HK-2 (cell line): Measurements from ENCODE around the gene RFC2.

Experiments
- DNase-seq: peaks from one replicate; pipeline ENCODE4 v3.0.0-alpha.2; 2018; ENCODE audit not compliant: unreplicated experiment

Gene RFC2

DNA sequence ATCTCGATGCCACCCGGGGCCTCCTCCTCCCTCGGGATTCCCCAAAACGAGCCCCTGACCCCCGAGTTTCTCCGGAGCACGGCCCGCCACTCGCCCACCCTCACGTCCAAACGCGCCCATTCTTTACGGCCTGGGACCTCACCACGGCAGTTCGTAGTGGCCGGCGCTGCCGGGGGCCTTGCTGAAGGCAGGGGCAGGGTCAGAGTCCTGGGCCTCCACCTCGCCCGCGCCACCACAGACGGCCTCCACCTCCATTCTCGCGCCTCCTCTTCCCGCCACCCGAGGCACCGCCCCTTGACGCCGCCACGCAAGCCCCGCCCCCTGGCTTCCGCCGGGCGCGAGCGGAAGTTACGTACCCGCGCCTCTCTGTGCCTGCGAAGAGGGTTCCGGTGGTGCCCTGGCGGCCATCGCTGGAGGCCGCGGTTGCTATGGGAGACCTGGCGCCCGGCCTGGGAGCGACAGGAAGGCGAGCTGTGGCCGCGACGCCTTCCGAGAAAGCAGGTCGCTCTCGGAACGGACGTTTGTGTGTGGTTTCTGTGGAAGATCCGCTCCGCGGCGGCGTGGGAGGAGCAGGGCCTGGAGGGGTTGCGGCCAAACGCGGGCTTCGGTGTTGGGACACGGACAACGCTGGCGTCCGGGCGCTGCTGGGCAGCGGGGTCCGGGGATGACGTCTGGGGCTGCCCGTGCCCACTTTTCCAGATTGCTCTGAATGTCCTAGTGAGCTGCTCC lies at the start of gene RFC2:
Gene RFC2 (minus strand): TSS at position 271 of the 729 bp plus-strand sequence. CDS start 16 bp downstream, at position 255.
- DNase-seq, result peak; percentile 98

DNA sequence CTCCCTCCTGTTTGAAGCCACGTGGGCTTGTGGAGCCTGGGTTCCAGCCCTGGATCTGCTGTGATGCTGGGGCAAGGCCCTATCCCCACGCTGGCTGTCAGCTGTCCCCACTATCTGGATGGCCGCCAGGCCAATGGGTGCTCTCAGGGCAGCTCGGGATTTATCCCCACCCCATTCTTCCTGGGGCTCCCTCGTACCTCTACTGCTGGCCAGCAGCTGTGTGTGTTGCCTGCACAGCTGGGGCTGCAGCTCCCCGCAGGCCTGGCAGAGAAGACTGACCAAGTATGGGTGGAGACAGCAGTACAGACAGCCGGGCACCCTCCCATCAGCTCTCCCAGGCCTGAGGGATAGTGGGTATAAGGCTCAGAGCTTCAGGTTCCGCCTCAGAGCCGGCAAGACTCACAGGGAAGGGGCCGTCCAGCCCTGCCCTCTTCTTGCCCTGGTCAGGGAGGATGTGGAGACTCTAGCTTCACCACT lies 48.6 kb upstream of the RFC2 start:
- no peak for DNase-seq

DNA sequence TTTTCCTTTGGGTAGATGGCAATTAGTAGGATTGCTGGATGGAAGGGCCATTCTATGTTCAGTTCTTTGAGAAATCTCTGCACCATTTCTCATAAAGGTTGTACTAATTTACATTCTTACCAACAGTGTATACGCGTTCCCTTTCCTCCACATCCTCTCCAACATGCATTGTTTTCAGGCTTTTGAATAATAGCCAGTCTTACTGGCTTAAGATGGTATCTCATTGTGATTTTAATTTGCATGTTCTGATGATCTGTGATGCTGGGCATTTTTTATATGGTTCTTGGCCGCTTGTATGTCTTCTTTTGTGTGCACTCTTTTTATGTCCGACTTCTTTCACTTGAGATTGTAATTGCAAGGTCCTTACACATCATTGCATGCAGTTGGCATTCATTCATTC lies 46.7 kb upstream of the RFC2 start:
- DNase-seq, result no peak

DNA sequence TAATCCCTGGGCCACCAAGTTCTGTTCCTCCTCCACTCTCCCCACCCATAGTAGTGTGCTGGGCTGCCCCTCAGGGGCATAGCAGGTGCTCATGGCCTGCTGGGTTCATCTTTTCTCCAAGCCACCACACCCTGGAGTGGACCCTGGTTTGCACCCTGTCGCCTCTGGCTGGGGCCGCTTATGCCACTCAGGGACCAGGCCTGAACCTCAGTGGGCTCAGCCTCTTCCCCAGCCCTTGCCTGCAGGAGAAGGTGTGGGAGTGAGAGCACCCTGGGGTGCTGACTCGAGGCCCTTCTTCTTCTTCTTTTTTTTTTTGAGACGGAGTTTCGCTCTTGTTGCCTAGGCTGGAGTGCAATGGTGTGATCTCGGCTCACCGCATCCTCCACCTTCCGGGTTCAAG lies 45.2 kb upstream of the RFC2 start:
- DNase-seq, result no peak

DNA sequence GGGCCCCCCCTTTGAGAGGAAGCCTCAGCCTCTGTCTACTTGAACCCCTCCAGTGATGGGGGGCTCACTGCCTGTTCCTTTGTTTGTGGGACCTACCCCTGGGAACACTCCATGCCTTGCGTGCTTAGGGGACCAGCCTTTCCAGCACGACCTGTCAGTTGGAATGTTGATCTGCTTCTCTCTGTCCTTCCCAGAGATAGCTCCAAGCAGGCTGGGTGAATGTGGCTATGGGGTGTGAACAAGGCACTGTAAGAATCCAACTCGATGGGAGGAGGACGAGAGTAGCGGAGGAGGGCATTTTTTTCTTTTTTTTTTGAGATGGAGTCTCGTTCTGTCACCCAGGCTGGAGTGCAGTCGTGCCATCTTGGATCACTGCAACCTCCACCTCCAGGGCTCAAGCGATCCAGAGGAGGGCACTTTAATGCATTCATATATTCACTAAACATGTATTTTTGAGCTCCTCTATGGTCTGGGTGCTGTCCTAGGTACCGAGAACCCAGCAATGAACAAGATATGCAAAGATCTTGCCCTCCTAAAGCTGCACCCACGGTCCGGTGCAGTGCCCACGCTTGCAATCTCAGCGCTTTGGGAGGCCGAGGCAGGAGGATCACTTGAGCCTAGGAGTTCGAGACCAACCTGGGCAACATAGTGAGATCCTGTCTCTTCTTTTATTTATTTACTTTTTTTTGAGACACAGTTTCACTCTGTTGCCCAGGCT lies 43.5 kb upstream of the RFC2 start:
- DNase-seq, result no peak

DNA sequence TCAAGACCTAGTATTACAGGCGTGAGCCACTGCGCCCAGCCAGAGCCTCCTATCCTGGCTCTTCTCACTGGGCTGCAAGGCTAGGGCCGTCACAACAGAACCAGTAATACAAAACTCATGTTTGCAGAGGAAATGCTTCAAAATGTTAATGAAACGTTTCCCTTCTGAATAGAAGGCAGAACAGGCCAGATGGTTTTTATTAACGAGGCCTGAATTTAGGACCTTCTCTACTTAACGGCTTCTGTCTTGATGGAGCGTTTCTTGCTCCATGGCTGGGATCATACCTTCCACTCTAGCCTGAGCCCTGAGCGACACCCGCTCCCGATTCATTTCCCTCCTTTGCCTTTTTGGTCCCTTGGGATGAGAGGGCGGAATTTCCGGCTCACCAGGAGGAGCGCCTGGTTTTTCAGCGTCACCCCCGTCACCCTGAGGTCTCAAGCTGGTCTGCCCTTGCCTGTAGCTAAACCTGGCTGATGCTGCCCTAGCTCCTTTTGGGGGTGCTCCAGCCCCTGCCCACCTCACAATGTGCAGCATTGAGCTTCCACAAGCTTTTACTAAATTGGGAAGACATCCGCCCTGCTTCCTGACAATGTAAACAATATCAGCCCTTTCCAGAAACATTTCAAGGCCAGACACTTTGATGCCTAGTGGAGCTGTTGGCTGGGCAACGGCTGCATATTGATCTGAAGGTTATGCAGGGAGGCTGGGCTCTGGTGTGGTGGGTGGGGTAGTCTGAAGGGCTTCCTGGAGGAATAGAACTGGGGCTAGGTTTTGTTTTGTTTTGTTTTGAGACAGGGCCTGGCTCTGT lies 40.2 kb upstream of the RFC2 start:
- DNase-seq, result no peak

DNA sequence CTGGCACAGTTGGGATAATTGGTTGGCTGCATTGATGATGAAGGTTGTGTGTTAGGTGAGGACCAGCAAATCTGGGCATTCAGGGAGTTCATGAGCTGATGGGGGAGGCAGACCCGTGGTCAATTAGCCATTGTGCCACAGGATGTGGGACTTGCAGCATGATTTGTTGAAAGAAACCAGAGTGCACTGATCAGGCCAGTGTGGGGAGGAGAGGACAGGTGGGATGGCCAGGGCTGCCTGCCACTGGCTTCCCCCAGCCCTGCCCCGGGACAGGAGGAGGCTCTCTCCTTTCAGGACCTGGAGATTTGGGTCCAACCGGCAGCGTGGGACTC lies 39.3 kb upstream of the RFC2 start:
- DNase-seq, result no peak

DNA sequence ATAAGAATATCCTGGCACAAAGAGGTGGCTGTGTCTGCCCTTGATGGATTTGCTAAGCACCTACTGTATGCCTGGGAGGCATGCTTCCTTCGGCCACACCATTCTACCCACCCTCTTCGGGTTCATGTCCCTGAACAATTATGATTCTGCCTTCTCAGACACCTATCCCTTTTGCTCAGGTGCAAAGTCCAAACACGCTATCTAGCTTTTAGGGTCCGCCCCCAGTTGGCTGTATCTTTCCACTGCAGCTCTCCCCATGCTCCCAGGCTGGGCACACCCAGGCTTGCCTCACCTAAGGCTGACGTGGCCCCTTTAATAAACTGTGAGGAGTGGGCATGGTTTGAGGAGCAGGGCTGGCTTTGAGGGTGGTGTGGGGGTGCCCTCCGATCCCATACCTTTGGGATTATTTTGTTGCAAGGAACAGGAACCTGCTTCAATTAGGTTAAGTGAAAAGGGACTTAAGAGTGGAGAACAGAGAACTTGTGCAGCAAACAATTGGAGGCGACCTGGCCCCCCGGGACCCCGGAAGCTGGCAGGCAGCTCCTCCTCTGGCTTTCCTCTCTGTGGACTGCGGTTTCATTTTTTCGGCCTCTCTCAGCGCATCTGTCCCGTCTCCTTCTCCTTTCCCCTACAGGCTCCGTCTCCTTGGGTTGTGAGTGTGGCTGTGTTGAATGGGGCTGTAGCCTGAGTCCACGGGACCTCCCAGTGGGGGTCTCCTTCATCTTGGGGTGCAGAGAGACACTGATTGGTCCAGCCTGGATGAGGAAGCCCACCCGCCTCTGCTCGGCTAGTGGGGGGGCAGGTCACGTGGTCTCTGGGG lies 38.8 kb upstream of the RFC2 start:
- no peak for DNase-seq

DNA sequence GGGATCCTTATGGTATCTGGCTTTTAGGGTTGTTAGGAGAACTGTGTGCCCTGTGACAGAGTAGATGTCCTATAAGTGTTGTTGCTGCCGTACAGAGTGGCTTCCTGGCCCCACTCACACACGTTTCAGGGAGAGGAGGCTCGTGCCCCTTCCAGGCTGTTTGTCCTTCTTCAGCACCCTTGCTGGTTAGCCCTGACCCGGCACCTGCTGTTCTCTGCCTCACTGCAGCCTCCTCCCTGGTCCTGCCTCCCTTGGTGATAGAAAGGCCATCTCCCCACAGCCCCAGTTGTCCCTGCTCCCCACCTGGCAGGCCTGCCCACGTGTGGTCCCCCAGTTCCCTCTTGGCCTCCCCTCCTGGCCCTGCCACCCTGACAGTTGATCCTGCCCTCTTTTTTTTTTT lies 37.3 kb upstream of the RFC2 start:
- no peak for DNase-seq

DNA sequence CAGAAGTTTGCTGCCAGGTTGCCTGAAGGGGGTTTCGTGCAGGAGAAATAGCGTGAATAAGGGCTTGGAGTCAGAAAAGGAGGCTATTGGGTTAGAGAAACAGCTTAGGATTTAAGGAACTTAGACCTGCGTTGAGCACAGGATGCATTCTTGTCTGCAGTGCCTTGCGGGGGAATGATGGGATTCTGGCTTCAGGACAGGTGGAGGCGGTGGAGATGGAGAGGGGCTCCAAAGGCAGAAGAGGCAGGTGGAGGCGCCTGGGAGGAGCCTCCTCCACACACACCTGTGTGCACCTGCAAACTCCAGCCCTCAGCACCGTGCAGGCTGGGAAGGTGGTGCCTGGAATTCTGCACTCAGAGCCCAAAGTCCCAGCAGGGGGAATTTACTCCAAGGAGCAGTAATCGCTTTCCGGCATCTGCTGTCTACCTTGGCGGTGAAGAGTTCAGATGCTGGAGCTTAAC lies 36.8 kb upstream of the RFC2 start:
- DNase-seq, result no peak

DNA sequence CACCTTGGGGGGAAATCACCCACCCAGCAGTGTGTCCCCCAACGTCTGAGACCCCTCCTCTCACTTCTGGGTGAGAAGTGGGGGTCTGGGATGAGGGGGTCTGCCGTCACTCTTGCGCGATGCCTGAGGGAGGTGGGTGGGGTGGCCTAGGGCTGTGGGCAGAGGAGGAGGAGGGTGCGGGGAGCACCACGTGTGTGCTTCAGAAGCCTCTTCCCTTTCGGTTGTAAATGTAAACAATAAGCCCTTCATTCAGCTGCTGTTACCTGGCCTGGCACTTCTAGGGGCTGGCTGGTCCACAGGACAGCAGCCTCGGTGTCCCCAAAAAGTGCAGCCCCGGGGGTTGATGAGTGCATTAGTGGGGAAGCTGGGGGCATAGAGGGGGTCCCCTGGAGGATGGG lies 36.4 kb upstream of the RFC2 start:
- DNase-seq, result no peak

DNA sequence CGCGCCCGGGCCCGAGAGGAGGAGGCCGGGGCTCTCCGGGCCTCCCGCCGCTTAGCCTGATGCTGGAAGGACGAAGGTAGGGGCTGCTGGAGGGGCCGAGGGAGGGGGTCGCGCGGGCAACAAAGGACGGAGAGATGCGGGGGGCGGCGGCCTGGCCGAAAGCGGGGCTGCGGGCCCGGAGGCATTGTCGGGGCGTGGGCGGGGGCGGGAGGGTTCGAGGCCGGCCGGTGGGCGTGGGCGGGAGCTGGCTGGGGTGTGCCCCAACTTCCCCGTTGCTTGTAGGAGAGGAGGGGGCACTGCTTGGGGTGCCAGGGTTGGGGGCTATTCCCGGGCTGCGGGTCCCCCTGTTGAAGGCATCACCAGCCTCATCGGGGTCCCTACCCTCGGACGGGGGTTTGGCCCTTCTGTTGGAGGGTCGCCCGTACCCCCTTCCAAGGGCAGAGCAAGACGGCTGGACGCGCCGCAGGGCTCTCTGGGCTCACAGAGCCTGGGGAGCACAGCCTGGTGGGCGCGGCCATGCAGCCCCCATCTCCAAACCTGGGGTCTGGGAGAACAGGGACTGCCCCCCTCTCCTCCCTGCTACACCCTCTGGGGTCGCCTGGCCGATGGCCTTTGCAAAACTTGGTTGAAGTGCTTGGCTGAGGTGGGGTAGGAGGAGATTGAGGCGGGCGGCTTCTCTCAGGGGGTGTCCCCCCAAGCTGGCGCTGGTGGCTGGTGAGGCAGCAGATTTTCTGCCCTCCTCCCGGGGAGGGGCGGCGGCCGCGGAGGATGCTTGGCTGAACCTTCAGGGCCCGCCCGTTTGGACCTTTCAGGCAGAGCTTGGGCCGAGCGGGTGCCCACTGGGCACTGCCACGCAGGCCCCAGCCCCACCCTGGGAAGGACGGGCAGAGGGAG lies 35.7 kb upstream of the RFC2 start:
- DNase-seq, result peak; percentile 55

DNA sequence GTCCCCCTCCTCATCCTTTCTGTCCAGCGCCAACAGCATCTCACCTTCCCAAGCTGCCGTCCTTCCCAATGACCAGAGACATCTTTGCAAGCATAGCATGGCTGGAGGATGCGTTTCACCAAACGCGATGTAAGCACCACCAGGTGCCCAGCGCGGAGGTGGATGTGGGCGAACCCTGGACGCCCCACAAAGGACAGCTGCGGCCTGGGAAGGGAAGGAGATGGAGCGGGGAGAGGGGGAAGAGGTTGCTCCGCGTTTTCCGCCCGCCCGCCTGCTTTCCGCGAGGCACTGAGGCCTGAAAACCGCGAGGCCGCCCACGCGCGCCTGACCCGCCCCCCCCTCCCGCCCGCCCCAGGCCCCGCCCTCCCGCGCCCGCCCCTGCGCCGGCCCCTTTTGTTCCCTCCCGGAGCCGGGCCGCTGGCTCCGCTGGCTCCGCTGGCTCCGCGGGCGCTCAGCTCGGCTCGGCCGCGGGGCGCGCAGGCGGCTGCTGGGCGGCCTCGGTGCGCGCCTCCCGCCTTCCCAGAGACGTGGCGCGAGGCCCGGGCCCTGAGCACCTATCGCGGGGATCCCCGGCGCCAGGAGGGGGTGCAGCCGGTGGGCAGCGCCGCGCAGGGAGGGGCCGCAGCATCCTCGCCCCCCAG lies 34.9 kb upstream of the RFC2 start, which contains the start of gene CLIP2:
Gene CLIP2 (plus strand): TSS at position 390 of the 641 bp plus-strand sequence. CDS start 28,140 bp downstream, outside the sequence.
- DNase-seq, result peak; percentile 86

DNA sequence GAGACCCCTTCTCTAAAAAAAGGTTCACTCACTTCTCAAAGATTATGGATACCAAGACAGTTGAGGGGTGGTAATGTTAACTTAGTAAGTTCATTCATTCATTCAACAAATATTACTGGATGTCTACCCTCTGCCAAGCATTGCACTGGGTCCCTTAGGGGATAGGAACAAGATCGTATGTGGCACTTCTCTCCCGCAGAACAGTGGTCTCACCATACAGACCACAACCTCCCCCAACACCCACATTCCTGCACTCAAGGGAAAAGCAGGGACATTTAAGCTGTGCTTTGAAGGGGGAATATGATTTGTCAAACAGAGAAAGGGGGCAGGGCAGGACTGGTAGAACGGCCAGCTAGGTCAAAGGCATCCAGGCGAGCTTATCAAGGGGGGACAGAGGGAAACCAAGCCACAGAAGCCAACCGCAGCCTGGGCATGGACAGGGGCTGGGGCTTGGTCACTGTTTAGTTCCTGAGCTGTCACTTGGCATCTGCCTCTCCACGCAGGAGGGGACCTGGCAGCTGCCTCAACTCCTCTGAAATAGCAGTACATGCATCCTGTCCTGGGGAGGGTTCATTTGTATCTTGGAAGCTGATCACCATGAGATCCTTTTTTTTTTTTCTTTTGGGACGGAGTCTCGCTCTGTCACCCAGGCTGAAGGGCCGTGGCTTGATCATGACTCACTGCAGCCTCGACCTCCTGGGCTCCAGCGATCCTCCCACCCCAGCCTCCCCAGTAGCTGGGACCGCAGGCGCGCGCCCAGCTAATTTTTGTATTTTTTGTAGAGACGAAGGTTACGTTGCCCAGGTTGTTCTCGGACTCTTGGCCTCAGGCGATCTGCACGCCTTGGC lies 34.1 kb upstream of the RFC2 start:
- DNase-seq, result peak; percentile 60

DNA sequence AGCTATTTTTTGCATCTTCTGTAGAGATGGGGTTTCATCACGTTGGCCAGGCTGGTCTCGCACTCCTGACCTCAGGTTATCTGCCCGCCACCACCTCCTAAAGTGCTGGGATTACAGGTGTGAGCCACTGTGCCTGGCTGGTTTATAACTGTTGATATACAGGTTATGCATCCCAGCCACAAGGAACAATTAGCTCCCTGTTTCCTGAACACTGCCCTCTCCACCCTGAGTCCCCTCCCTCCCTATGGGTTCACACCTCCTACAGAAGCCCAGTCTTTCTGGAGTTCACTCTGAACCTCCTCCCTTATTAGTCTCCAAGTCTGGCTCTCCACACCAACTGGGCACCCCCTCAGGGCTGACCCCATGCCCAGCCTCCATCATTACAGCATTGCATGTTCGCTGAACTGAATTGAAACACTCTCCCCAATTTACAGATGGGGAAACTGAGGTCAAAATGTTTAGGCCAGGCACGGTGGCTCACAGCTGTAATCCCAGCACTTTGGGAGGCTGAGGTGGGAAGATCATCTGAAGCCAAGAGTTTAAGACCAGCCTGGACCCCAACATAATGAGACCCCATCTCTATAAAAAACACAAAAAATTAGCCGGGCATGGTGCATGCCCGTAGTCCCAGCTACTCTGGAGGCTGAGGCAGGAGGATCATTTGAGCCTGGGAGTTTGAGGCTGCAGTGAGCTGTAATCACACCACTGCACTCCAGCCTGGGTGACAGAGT lies 33.3 kb upstream of the RFC2 start:
- no peak for DNase-seq

DNA sequence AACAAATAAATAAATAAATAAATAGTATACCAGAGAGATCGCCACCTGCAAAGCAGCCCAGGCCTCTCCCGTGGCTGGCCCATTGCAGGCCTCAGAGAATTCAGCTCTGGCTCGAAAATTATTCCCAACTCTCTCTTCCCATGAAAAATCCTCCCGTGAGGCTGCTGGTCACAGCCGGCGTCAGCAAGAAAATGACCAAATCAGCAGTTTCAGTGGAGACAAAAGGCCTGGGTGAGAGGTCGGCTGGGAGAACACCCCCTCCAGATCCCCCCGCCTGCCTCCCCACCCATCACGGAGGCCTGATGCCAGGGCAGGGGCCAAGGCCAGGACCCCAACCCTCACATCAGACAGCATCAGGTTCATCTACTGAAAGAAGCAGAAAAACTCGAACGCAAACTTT lies 31.9 kb upstream of the RFC2 start:
- DNase-seq, result no peak

DNA sequence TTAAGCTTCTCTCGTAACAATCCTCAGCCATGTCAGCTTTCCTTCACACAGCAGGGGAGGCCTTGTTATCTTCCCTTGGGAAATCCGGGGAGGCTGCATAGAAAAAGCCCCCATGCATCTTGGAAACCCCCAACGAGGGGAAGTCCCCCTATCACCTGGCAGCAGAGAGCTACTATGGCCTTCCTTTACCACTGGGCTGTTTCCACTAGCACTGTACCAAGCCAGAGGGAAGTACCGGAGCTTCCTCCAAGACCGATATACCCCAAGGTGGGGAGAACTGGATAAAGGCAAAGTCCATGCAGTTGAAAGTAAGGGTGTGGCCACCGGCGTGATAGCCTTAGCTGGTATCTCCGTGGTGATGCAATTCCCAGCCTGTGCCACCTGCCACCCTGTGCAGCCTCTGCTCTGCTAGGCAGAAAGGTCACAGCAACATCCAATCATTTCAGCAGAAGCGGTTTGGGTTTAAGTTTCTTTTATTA lies 30.6 kb upstream of the RFC2 start:
- DNase-seq, result no peak

DNA sequence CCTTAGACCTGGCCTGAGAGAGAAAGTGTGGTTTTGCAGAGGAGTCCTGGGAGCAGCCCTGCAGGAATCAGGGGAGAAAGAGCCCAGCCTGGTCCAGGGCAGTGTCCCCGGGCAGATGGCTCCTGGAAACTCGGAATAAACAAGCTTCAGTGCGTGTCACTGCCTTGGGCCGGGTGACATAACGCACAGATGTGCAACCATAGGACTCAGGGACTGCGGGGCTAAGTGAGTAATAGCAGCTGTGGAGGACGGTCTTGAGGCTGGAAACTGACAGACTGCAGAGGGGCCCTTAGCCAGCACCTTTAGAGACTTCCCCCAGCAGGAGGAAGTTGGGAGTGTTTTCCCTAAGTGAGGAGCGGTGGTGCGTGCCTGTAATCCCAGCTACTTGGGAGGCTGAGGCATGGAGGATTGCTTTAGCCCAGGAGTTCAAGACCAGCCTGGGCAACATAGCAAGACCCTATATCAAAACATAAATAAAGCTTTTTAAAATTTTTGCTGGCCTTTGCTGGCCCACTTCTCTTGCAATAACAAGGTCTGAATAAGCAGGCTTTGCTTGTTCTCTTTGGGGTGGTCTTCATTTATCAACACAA lies 29.8 kb upstream of the RFC2 start:
- DNase-seq, result no peak
